ENCODE data around the gene RPS16.

Gene RPS16

DNA sequence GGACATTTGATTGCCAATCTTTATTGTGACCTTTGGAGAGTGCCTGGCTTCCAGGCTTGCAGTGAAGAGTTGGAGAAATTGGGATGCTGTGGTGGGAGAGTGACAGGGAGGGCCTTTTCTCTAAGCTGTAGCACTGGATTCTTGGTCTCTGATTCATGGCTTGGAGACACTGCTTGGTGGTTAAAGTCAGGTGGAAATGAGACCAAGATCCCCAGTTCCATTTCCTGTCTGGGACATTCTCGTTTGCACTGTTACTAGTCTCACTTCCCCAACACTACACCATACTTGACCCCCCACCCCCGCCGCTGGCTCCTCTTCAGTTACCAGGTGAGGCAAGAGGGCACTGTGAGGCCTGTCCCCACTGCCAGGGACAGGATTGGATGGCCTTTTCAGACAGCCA lies 12.5 kb upstream of the RPS16 start:
- no peak for DNase-seq

DNA sequence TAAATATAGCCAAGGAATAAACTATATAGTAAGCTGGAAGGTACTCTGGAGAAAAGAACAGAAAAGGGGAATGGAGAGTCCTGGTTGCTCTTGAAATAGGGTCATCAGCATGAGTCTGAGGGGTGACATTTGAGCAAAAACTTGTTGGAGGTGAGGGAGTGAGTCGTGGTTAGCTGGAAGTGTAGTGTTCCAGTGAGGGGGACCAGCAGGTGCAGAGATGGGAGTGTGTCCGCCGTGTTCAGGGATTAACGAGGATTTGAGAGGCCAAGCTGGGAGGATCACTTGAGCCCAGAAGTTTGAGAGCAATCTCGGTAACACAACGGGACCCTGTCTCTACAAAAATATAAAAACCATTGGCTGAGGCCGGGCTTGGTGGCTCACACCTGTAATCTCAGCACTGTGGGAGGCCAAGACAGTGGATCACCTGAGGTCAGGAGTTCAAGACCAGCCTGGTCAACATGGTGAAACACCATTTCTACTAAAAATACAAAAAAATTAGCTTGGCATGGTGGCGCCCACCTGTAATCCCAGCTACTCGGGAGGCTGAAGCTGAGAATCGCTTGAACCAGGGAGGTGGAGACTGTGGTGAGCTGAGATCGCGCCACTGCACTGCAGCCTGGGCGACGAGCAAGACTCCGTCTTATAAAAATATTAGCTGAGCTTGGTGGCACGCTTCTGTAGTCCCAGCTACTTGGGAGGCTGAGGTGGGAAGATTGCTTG lies 10.8 kb upstream of the RPS16 start:
- no peak for DNase-seq

DNA sequence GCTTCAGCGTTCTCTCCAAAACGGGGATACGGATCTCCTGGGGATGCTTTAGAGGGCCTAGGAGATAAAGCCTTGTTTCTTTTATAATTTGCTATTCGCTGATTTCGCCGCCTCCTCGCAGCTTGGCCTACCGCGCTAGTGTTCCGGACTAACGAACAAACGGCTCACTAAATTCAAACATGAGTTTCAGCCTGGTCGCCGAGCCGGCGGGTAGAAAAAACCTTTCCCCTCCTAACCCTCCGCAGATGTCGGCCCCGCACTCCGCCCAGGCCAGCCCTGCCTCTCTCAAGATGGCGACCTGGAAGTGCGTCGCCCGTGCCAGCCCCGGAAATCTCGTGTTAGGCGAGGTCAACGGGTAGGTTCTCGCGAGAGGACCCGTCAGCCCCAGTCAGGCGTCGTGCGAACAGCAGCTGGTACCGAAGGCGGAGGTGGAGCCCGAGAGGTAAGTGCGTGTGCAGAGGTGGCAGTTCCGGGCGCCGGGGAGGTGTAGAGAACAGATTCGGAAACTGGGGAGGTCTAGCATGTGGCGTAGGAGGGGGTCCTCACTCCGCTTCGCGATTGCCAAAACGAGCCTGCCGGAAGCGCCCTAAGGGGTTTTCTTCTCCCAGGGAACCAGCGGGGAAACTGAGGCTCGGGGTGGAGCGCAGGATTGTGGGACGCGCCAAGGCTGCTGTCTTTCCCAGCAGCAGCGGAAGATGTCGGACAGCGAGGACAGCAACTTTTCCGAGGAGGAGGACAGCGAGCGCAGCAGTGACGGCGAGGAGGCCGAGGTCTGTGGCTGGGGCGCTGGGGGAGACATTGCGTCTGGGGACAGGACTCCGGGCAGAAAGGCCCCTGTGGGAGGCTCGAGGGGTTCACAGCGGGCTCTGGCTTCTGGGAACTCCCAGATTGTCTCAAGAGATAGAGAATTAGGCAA lies 9.7 kb upstream of the RPS16 start, which contains the start of gene SUPT5H:
Gene SUPT5H (plus strand): TSS at position 387 of the 916 bp plus-strand sequence. CDS start 309 bp downstream, at position 696.
- DNase-seq: peak; percentile 99

DNA sequence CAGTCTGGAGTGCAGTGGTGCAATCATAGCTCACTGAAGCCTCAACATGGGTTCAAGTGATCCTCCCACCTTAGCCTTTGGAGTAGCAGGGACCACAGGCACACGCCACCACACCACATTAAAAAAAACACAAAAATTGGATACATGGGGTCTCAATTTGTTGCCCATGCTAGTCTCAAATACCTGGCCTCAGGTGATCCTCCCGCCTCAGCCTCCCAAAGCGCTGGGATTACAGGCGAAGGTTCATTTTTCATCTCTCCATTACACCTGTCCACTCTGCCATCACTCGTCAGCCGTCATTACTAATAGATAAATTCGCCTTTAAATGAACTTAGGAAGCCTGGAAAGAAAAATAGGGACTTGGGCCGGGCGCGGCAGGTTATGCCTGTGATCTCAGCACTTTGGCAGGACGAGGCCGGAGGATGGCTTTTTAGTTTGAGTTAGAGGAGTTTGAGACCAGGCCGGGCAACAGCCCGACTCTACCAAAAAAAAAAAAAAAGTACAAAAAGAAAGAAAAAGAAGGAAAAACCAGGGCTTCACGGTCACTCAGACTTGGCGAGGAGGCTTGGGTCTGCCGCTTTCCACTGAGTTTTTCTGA lies 8.9 kb upstream of the RPS16 start:
- no peak for DNase-seq

DNA sequence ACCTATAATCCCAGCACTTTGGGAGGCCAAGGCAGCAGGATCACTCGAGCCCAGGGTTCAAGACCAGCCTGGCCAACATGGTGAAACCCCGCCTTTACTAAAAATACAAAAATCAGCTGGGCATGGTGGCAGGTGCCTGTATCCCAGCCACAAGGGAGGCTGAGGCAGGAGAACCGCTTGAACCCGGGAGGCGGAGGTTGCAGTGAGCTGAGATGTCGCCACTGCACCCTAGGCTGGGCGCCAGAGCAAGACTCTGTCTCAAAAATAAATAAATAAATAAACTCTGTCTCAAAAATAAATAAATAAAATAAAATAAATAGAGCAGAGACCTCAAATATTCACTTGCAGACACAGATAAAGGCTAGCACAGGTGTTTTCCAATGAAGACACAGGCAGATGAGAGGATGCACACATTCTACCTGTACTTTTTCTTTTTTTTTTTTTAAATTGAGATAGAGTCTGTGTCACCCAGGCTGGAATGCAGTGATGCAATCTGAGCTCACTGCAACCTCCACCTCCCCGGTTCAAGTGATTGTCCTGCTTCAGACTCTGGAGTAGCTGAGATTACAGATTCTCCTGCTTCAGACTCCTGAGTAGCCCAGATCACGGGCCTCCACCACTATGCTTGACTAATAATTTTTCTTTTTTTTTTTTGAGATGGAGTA lies 2.7 kb upstream of the RPS16 start:
- no peak for DNase-seq

DNA sequence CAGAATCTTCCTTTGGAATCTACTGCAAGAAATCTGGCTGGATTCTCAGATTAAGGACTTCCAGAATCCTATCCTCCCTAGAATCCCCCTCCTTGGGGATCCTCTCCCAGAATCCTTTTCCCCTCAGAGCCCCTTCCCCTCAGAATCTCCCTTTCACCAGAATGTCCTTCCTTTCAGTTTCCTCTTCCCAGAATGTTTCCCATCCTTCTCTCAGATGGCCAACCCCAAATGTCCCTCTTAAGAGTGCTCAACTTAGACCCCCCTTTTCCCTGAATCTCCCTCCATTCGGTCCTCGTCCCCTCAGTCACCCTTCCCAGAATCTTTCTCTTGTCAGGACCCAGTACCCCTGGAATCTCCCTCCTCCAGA lies 584 bp upstream of the RPS16 start:
- no peak for DNase-seq

GRCh38 chr19:39434123-39435076 lies 1.3 kb downstream of the RPS16 start:
- no peak for DNase-seq

GRCh38 chr19:39433480-39434079 lies 2.2 kb downstream of the RPS16 start:
- no peak for DNase-seq

DNA sequence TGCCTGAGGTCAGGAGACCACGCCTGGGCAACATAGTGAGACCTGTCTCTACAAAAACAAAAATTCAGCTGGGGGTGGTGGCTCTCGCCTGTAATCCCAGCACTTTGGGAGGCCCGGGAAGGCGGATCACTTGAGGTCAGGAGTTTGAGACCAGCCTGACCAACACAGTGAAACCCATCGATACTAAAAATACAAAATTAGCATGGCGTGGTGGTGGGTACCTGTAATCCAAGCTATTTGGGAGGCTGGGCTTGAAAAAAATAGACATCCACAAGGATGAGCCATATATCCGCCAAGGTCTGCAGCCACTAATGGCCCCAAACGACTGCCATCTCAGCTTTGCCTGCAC lies 3.1 kb downstream of the RPS16 start:
- no peak for DNase-seq

- DNase-seq: peak; percentile 89
Measured at GRCh38 chr19:39430675-39431593, 4.8 kb downstream of the RPS16 start.

- no peak for DNase-seq
Measured at GRCh38 chr19:39428283-39429112, 7.3 kb downstream of the RPS16 start.

GRCh38 chr19:39427707-39428106 lies 8.0 kb downstream of the RPS16 start:
- DNase-seq: no peak

- DNase-seq: no peak
Measured at GRCh38 chr19:39426170-39426569, 9.6 kb downstream of the RPS16 start.

DNA sequence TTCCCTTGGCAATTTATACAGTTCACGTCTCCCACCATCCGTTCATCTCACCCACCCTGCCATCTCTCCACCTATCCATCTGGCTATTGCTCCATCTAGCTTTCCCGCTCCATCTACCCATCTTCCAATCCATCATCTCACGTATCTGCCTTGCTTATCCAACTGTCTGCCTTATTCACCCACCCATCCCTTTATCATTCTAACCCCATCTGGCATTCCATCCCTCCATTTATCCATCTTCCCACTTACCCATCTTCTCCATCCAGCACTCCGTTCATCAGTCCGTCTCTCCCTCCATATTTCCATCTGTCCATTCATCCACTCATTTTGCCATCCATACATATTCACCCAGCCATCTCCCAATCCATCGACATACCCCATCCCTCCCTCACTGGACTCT lies 10.0 kb downstream of the RPS16 start:
- DNase-seq: no peak

DNA sequence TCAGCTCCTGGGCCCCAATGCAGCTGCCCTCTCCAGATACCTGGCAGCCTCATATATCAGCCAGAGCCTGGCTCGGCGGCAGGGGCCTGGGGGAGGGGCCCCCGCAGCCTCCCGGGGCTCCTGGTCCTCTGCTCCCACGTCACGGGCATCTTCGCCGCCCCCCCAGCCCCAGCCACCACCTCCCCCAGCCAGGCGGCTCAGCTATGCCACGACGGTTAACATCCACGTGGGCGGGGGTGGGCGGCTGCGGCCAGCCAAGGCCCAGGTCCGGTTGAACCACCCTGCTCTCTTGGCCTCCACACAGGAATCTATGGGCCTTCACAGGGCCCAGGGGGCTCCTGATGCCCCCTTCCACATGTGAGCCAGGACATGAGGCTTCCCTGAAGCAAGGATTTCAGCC lies 10.8 kb downstream of the RPS16 start:
- no peak for DNase-seq

- DNase-seq: no peak
Measured at GRCh38 chr19:39423258-39424086, 12.3 kb downstream of the RPS16 start.

DNA sequence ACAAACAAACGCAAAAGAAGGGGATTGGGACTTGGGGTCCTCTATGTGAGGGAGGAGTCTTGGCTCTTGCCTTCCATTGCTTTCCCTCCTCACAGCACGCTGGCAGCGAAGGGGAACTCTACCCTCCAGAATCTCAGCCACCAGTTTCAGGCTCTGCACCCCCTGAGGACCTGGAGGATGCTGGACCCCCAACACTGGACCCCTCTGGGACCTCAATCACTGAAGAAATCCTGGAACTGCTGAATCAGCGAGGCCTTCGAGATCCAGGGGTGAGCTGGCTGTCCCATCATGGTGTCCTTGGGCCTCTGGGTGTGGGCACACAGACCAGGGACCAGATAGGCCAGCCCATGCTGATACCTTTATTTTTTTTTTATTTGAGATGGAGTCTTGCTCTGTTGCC lies 13.7 kb downstream of the RPS16 start:
- DNase-seq: no peak

GRCh38 chr19:39420769-39421168 lies 15.0 kb downstream of the RPS16 start:
- no peak for DNase-seq

DNA sequence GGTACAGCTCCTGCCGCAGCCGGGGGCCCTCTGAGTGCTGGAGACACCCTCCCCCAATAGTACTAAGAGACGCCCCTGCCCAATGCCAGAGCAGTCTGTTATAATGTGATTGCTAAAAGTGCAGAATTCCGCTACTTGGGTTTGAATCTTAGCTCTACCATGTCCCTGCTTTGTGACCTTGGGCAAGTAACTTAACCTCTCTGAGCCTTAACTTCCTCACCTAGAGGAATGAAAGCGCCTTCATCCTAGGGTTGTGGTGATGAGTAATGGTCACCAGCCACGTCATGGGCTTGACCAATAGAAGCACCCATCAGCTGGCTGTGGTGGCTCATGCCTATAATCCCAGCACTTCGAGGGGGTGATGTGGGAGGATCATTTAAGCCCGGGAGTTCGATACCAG lies 16.7 kb downstream of the RPS16 start:
- DNase-seq: no peak

Data from CD4-positive, alpha-beta T cell treated with Interleukin-15 for 1 hour (primary cell).